Measurements from ENCODE around the gene MILR1.
"Not testable (repeated sequence)": the region's sequence is repeated elsewhere in the genome, so short reads cannot be mapped to it uniquely, and the experiment has no call there.

The MILR1 gene

DNA sequence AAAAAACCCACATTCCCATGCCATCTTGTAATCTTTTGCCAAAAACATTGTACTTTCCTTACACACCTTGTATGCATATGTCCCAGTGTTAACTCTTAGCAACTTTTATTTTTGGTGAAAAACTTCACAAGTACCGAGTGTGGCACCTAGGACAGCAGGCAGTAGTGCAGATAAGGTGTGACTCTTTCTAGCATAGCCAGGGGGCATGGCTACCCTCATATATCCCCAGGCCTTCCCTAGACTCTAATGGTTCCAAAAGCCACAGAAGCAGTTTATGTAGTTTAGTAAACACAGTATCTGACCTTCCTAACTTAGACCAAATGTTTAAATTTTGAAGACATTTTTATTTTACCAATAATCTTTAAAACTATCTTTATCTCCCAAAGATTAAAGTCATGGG lies 20.5 kb upstream of the MILR1 start:
- no peak for DNase-seq (ENCODE audit: low read depth, low spot score)

DNA sequence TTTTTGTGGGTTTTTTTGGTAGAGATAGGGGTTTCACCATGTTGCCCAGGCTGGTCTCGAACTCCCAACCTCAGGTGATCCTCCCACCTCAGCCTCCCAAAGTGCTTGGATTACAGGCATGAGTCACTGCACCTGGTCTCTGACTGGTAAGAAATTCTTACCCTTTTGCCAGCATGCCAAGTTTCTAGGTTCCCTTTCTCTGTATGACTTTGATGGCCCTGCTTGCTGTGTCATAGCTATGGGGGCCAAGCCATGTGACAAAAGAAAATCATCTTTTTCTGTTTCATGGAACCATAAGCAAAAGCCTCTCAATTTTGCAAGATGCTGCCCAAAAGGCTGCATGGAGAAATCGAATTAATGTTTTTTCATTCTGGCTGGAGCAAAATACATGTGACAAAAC lies 18.9 kb upstream of the MILR1 start:
- DNase-seq (ENCODE audit: low read depth, low spot score) = not testable (repeated sequence)

GRCh38 chr17:64431534-64431933 lies 17.4 kb upstream of the MILR1 start:
- DNase-seq (ENCODE audit: low read depth, low spot score) = no peak

DNA sequence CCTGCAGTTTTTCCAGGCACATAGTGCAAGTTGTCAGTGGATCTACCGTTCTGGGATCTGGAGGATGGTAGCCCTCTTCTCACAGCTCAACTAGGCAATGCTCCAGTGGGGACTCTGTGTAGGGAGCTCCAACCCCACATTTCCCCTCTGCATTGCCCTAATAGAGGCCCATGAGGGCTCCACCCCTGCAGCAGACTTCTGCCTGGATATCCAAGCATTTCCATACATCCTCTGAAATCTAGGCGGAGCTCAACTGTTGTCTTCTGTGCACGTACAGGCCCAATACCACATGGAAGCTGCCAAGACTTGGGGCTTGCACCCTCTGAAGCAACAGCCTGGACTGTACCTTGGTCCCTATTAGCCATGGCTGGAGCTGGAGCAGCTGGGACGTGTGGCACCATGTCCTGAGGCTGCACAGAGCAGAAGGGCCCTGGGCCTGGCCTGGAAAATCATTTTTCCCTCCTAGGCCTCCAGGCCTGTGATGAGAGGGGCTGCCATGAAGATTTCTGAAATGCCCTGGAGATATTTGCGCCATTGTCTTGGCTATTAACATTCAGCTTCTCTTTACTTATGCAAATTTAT lies 10.9 kb upstream of the MILR1 start:
- DNase-seq (ENCODE audit: low read depth, low spot score) = no peak

DNA sequence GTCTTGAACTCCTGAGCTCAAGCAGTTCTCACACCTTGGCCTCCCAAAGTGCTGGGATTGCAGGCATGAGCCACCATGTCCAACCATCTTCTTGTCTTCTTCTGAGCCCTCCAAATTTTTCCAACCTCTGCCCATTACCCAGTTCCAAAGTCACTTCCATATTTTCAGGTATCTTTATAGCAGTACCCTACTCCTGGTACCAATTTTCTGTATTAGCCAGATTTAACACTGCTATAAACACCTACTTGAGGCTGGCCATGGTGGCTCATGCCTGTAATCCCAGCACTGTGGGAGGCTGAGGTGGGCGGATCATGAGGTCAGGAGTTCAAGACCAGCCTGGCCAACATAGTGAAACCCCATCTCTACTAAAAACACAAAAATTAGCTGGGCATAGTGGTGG lies 9.4 kb upstream of the MILR1 start:
- not testable (repeated sequence) for DNase-seq (ENCODE audit: low read depth, low spot score)

DNA sequence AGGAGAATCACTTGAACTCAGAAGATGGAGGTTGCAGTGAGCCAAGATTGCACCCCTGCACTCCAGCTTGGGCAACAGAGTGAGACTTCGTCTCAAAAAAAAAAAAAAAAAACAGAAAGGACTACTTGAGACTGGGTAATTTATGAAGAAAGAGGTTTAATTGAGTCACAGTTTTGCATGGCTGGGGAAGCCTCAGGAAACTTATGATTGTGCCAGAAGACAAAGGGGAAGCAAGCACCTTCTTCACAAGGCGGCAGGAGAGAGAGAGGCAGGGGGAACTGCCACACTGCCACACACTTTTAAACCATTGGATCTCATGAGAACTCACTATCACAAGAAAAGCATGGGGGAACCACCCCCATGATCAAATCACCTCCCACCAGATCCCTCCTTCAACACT lies 9.0 kb upstream of the MILR1 start:
- no peak for DNase-seq (ENCODE audit: low read depth, low spot score)

DNA sequence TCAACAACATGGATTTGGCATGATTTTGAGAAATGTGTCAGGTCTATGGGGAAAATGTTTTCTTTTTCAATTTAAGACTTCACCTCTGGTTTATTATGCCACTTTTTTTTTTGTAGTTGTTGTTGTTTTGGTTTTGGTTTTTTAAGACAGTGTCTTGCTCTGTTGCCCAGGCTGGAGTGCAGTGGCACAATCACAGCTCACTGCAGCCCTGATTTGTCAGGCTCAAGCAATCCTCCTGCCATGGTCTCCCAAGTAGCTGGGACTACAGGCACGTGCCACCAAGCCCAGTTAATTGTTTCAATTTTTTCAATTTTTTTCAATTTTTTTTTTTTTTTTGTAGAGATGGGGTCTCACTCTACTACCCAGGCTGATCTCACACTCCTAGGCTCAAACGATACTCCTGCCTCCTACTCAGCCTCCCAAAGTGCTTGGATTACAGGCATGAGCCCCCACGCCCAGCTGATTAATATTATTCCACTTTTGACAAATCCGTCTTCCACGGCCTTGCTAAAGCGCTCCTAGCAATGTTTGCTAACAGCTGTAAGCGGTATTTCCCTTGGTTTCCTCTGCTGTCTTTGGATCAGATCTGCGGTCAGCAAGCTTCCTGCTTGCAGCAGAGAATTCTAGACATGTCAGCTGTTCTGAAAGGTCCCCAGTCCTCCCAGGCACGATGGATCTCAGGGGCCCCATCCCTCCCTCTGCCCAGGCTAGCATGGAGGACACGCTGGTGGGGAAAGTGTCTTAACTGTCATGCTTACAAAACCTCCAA lies 7.0 kb upstream of the MILR1 start:
- DNase-seq (ENCODE audit: low read depth, low spot score) = no peak

GRCh38 chr17:64442541-64442971 lies 6.4 kb upstream of the MILR1 start:
- DNase-seq (ENCODE audit: low read depth, low spot score) = no peak

DNA sequence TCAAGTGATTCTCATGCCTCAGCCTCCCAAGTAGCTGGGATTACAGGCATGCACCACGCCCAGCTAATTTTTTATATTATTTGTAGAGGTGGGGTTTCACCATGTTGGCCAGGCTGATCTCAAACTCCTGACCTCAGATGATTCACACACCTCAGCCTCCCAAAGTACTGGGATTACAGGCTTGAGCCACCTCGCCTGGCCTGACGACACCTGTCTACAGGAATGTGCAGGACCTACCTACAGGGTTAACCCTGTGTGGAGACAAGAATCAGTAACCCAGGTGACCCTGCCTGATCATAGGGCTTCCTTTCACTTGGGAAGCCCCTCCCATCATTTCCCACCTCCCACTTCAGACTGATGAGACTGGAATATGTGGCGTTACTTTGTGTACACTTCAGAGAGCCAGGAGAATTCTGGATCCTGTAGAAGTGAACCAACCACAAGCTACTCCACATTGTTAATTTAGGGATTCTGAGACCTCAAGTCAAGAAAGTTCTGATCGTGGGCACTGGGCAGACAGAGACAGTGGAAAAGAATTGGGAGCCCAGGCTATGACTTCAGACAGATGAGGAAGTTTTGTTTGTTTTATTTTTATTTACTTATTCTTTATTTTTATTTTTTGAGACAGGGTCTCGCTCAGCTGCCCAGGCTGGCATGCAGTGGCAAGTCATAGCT lies 5.7 kb upstream of the MILR1 start:
- DNase-seq (ENCODE audit: low read depth, low spot score) = no peak

GRCh38 chr17:64447526-64447925 lies 1.4 kb upstream of the MILR1 start:
- no peak for DNase-seq (ENCODE audit: low read depth, low spot score)

GRCh38 chr17:64449545-64449944 lies 630 bp downstream of the MILR1 start:
- no peak for DNase-seq (ENCODE audit: low read depth, low spot score)

- no peak for DNase-seq (ENCODE audit: low read depth, low spot score)
Observed at GRCh38 chr17:64455993-64456885, 7.3 kb downstream of the MILR1 start.

GRCh38 chr17:64457156-64457555 lies 8.2 kb downstream of the MILR1 start:
- DNase-seq (ENCODE audit: low read depth, low spot score) = no peak

GRCh38 chr17:64458756-64459155 lies 9.8 kb downstream of the MILR1 start:
- no peak for DNase-seq (ENCODE audit: low read depth, low spot score)

- DNase-seq (ENCODE audit: low read depth, low spot score) = no peak
Observed at GRCh38 chr17:64459284-64459747, 10.4 kb downstream of the MILR1 start.

DNA sequence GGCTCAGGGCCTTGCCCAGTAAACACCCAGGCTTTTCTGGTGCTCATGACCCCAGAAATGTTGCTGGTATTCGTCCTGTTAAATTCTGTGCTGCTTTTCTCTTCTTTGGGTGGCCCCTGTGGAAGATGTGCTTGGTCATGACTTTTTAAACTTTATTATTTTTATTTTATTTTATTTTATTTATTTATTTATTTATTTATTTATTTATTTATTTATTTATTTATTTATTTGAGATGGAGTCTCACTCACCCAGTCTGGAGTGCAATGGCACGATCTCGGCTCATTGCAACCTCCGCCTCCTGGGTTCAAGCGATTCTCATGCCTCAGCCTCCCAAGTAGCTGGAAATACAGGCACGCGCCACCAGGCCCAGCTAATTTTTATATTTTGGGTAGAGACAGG lies 10.9 kb downstream of the MILR1 start:
- DNase-seq (ENCODE audit: low read depth, low spot score) = not testable (repeated sequence)

DNA sequence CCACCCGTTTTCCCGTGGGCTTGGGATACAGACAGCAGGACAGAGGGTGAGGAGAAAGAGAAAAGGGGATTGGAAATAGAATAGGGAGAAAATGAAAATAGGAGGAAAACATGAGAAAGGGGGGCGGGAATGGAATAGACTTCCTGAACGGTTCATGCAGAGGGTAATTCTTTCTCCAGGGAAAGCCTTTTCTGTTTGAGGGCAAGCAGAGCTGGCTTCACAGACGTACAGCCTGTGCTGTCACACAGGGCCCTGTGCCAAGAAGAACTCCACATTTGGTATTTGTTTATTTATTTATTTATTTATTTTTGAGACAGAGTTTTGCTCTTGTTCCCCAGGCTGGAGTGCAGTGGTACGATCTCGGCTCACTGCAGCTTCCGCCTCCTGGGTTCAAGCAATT lies 12.0 kb downstream of the MILR1 start:
- DNase-seq (ENCODE audit: low read depth, low spot score) = no peak

GRCh38 chr17:64461788-64462187 lies 12.9 kb downstream of the MILR1 start:
- DNase-seq (ENCODE audit: low read depth, low spot score) = no peak

DNA sequence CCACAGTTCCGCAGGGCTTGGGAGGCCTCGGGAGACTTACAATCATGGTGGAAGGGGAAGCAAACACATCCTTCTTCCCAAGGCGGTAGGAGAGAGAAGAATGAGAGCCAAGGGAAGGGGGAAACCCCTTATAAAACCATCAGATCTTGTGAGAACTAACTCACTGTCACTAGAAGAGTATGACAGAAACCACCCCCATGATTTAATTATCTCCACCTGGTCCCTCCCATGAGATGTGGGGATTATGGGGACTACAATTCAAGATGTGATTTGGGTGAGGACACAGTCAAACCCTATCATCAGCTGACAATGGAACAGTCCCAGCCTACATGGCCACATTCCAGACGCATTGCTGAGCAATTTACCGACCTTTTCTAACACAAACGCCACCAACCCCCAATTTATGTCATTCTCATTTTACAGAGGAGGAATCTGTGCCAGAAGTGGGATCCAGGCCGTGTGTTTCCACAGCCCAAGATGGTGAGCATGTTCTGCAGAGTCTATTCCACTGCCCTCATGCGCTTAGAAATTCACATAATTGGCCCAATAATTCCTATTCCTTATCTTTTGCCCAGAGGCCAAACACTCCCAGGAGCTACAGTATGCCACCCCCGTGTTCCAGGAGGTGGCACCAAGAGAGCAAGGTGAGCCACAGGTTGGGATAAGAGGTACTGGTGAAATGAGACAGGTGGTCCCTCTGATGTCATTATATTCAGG lies 17.3 kb downstream of the MILR1 start:
- no peak for DNase-seq (ENCODE audit: low read depth, low spot score)

DNA sequence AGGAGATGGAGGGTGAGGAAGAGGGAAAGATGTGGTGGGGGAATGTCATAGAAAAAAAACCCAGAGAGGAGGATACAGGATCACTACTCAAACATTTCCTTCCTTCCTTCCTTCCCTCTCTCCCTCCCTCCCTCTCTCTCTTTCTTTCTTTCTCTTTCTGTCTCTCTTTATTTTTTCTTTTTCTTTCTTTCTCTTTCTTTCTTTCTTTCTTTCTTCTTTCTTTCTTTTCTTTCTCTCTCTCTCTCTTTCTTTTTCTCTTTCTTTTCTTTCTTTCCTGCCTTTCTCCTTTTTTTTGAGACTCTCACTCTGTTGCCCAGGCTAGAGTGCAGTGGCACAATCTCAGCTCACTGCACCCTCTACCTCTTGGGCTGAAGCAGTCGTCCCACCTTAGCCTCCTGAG lies 17.9 kb downstream of the MILR1 start:
- not testable (repeated sequence) for DNase-seq (ENCODE audit: low read depth, low spot score)

GRCh38 chr17:64470625-64471024 lies 21.7 kb downstream of the MILR1 start:
- DNase-seq (ENCODE audit: low read depth, low spot score) = no peak
